H1 (cell line): Measurements from ENCODE around the gene BYSL. TPM values are rescaled to one million over a fixed set of nuclear protein-coding genes. Genes with fewer than 3 reads are reported as not detected.

Source experiments
- CTCF ChIA-PET: fragments of 300-600 bp; sonication (Branson Sonifier 250); formaldehyde crosslinking; loops from one replicate; lab custom pipeline; 2021; ENCODE audit not compliant: partially characterized antibody; lab: Charles Lee
- POLR2A ChIA-PET: fragments of 300-600 bp; sonication (Branson Sonifier 250); formaldehyde crosslinking; loops from one replicate; lab custom pipeline; 2021; ENCODE audit warnings: inconsistent platforms; ENCODE audit not compliant: partially characterized antibody; lab: Charles Lee
- DNase-seq, 2 experiments: peaks; one replicate each; pipeline versions ENCODE4 v3.0.0 to v3.0.0-alpha.2; 2010 to 2022; ENCODE audit warnings: low spot score in 2 of 2, low read depth in 1 of 2, mixed read lengths in 1 of 2
- FAIRE-seq: peaks from 2 replicates; lab custom pipeline; 2011; peaks lifted over from hg19 to GRCh38; lab: Jason Lieb, UNC
- H2AFZ ChIP-seq: 2 replicates; pipeline ENCODE4 v1.8.1; 2012; ENCODE audit warnings: low read length, inconsistent platforms
- H2AK5ac ChIP-seq: 2 replicates; pipeline ENCODE4 v1.6.1; 2013; ENCODE audit warnings: low read depth, low read length
- H2BK120ac ChIP-seq: replicated peaks from 2 replicates; pipeline ENCODE3; 2013; ENCODE audit warnings: low read depth, low read length, inconsistent platforms
- H2BK12ac ChIP-seq: 2 replicates; pipeline ENCODE4 v1.6.1; 2013; ENCODE audit warnings: low read depth, low read length
- H2BK15ac ChIP-seq: 2 replicates; pipeline ENCODE4 v1.6.1; 2013; ENCODE audit warnings: low read length
- H2BK20ac ChIP-seq: 2 replicates; pipeline ENCODE4 v1.6.1; 2013; ENCODE audit warnings: low read length
- H2BK5ac ChIP-seq: 2 replicates; pipeline ENCODE4 v1.6.1; 2013; ENCODE audit warnings: low read depth, low read length
- H3K14ac ChIP-seq: 2 replicates; pipeline ENCODE4 v1.6.1; 2013; ENCODE audit warnings: inconsistent platforms; ENCODE audit not compliant: insufficient read length
- H3K18ac ChIP-seq: 2 replicates; pipeline ENCODE4 v1.6.1; 2013; ENCODE audit warnings: low read length; ENCODE audit errors: extremely low read depth
- H3K23ac ChIP-seq: 2 replicates; pipeline ENCODE4 v1.6.1; 2013; ENCODE audit warnings: inconsistent platforms; ENCODE audit not compliant: insufficient read length
- H3K23me2 ChIP-seq: 2 replicates; pipeline ENCODE4 v1.6.1; 2013; ENCODE audit warnings: low read depth, low read length
- H3K27ac ChIP-seq: 2 replicates; pipeline ENCODE4 v1.6.1; 2011; ENCODE audit warnings: low read depth, low read length, inconsistent platforms
- H3K27me3 ChIP-seq, 4 experiments: replicated peaks in 1 of 4; 1 replicate in 1 of 4; 2 replicates in 3 of 4; pipeline versions ENCODE4 v1.6.1 to v1.8.1; 2011 to 2013; ENCODE audit warnings: low read length in 3 of 4, mild to moderate bottlenecking in 3 of 4, inconsistent platforms in 2 of 4, mixed read lengths in 2 of 4, moderate library complexity in 1 of 4; ENCODE audit not compliant: control insufficient read depth in 3 of 4, insufficient read depth in 3 of 4; ENCODE audit errors: extremely low read depth in 1 of 4
- H3K36me3 ChIP-seq, 4 experiments: 2 replicates each; pipeline versions ENCODE4 v1.6.1 to v1.8.1; 2011 to 2013; ENCODE audit warnings: mild to moderate bottlenecking in 4 of 4, low read length in 3 of 4, moderate library complexity in 2 of 4, control low read depth in 1 of 4, inconsistent platforms in 1 of 4; ENCODE audit not compliant: insufficient read depth in 4 of 4, control insufficient read depth in 2 of 4
- H3K4ac ChIP-seq: replicated peaks from 2 replicates; pipeline ENCODE3; 2013; ENCODE audit warnings: low read length, low read depth, mixed read lengths, inconsistent platforms; ENCODE audit not compliant: insufficient read length
- H3K4me1 ChIP-seq, 4 experiments: replicated peaks in 1 of 4; 1 replicate in 1 of 4; 2 replicates in 3 of 4; pipeline versions ENCODE4 v1.6.1 to v1.8.1; 2011 to 2013; ENCODE audit warnings: low read length in 3 of 4, inconsistent platforms in 2 of 4, mixed read lengths in 1 of 4; ENCODE audit not compliant: insufficient read depth in 4 of 4, control insufficient read depth in 3 of 4
- H3K4me2 ChIP-seq, 2 experiments: 2 replicates each; pipeline versions ENCODE4 v1.6.1 to v1.8.1; 2011 to 2013; ENCODE audit warnings: low read depth in 2 of 2, low read length in 2 of 2, control low read depth in 1 of 2, inconsistent platforms in 1 of 2, mild to moderate bottlenecking in 1 of 2; ENCODE audit not compliant: insufficient read depth in 1 of 2
- H3K4me3 ChIP-seq, 4 experiments: fragments of 200-600, 300-600 bp in 1 of 4; sonication (generic), shearing (Covaris generic), sonication (Bioruptor Twin) in 1 of 4; 2 replicates each; pipeline versions ENCODE4 v1.5.1 to v1.8.1; 2011 to 2016; ENCODE audit warnings: low read length in 4 of 4, low read depth in 3 of 4, control low read depth in 2 of 4, inconsistent platforms in 2 of 4, mild to moderate bottlenecking in 2 of 4, mixed read lengths in 1 of 4, moderate library complexity in 1 of 4; ENCODE audit not compliant: insufficient read depth in 2 of 4; ENCODE audit errors: extremely low read depth in 1 of 4
- H3K56ac ChIP-seq: replicated peaks from 2 replicates; pipeline ENCODE3; 2013; ENCODE audit warnings: low read depth, mild to moderate bottlenecking, mixed read lengths, low read length, inconsistent platforms; ENCODE audit not compliant: insufficient read length
- H3K79me1 ChIP-seq: 2 replicates; pipeline ENCODE4 v1.6.1; 2013; ENCODE audit warnings: low read depth, low read length, control low read depth
- H3K79me2 ChIP-seq, 2 experiments: 2 replicates each; pipeline versions ENCODE4 v1.6.1 to v1.8.1; 2012 to 2013; ENCODE audit warnings: low read length in 2 of 2, mild to moderate bottlenecking in 2 of 2, inconsistent platforms in 1 of 2; ENCODE audit not compliant: insufficient read depth in 2 of 2, control insufficient read depth in 1 of 2
- H3K9ac ChIP-seq, 4 experiments: replicated peaks in 1 of 4; 1 replicate in 1 of 4; 2 replicates in 3 of 4; pipeline versions ENCODE4 v1.6.1 to v1.8.1; 2011 to 2013; ENCODE audit warnings: low read depth in 3 of 4, low read length in 3 of 4, control low read depth in 2 of 4, mild to moderate bottlenecking in 2 of 4, moderate library complexity in 2 of 4, inconsistent platforms in 1 of 4; ENCODE audit errors: extremely low read depth in 1 of 4
- H3K9me3 ChIP-seq, 2 experiments: 2 replicates each; pipeline versions ENCODE4 v1.6.1 to v1.8.1; 2012 to 2013; ENCODE audit warnings: mild to moderate bottlenecking in 2 of 2, moderate library complexity in 2 of 2, control low read depth in 1 of 2, inconsistent platforms in 1 of 2, low read depth in 1 of 2, low read length in 1 of 2, mixed read lengths in 1 of 2; ENCODE audit not compliant: insufficient read depth in 2 of 2
- H4K20me1 ChIP-seq, 2 experiments: replicated peaks in 1 of 2; 2 replicates each; pipeline versions ENCODE3 to v1.8.1; 2011 to 2013; ENCODE audit warnings: inconsistent platforms in 2 of 2, low read length in 2 of 2, mild to moderate bottlenecking in 1 of 2; ENCODE audit not compliant: insufficient read depth in 2 of 2, control insufficient read depth in 1 of 2
- H4K5ac ChIP-seq: 2 replicates; pipeline ENCODE4 v1.6.1; 2013; ENCODE audit warnings: low read length, low read depth, mixed read lengths, inconsistent platforms; ENCODE audit not compliant: insufficient read length
- H4K8ac ChIP-seq: 2 replicates; pipeline ENCODE4 v1.8.0; 2013; ENCODE audit warnings: mild to moderate bottlenecking, moderate library complexity, low read length, inconsistent platforms; ENCODE audit not compliant: insufficient read depth; ENCODE audit errors: extremely low read depth
- H4K91ac ChIP-seq: replicated peaks from 2 replicates; pipeline ENCODE3; 2013; ENCODE audit warnings: low read length, mixed read lengths, inconsistent platforms; ENCODE audit not compliant: insufficient read length
- CTBP2 ChIP-seq: IDR thresholded peaks from 2 replicates; pipeline ENCODE4 v1.7.0; 2011; ENCODE audit warnings: borderline replicate concordance, mild to moderate bottlenecking, moderate library complexity, mixed read lengths, low read length; ENCODE audit not compliant: insufficient read depth, insufficient read length
- RAD21 ChIP-seq, 2 experiments: IDR thresholded peaks in 1 of 2; conservative IDR thresholded peaks in 1 of 2; 2 replicates each; pipeline ENCODE4 v1.6.1; 2011; ENCODE audit warnings: low read depth in 2 of 2, low read length in 2 of 2, improper control_type of control experiment in 1 of 2, inconsistent platforms in 1 of 2, mild to moderate bottlenecking in 1 of 2, moderate library complexity in 1 of 2
- SP4 ChIP-seq: IDR thresholded peaks from 2 replicates; pipeline ENCODE4 v1.6.1; 2012; ENCODE audit warnings: low read length, inconsistent platforms
- WGBS, 2 experiments: shearing (Covaris generic) in 1 of 2; methylation state at CpG; one replicate each; pipeline versions ENCODE4 v1.1.6 to v1.1.7; 2013 to 2015; ENCODE audit warnings: low lambda C conversion rate in 2 of 2, mixed read lengths in 2 of 2, inconsistent platforms in 1 of 2, low coverage in 1 of 2, missing lambda C conversion rate in 1 of 2; ENCODE audit not compliant: insufficient replicate concordance in 2 of 2, insufficient coverage in 1 of 2, insufficient read length in 1 of 2; ENCODE audit errors: extremely low coverage in 1 of 2, missing lambda C conversion rate in 1 of 2; 5-methylcytosine and 5-hydroxymethylcytosine counted together
- polyA plus RNA-seq, 7 experiments: library from polyadenylated mRNA; depleted of rRNA in 3 of 7; stranded (reverse) in 5 of 7; unstranded in 2 of 7; fragments of >200 nt in 5 of 7; fragments of 200-250 nt in 2 of 7; gene quantifications; 1 replicate in 5 of 7; 2 replicates in 1 of 7; 4 replicates in 1 of 7; pipeline versions ENCODE4 v1.2.1 to v1.2.3, GENCODE V29; 2011 to 2013; ENCODE audit warnings: missing spikeins in 2 of 7, mixed read lengths in 2 of 7
- total RNA-seq: library from RNA; stranded (reverse); fragmentation: NEBNext Ultra II Directional; extraction: Animal tissue kit (Norgen Biotek cat#: 25700); gene quantifications from 2 replicates; pipeline ENCODE4 v1.2.1, GENCODE V29; 2021

Gene BYSL
- total and polyA plus RNA-seq, 2 of the 8 experiments (the other 6 are each of a cell fraction or from before 2014, with no cell fraction given) = 37.3 to 49.2 TPM

DNA sequence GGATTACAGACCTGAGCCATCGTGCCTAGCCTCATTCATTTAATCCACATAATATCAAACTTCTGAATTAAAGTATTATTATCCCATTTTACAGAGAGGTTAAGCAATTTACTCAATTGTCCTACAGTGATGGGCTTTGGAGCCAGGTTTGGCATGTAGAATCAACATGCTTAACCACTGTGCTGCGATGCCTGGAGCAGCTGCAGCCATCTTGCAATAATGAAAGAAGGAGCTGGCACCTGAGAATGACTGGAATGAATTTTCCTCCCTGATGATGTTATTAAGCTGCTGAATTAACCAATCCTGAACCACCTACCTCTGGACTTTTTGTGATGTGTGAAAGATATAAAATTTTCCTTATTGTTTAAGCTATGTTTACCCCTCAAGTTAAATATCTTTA lies 33.4 kb downstream of the BYSL start:
- Histone ChIP-seq H3K79me1 (no peaks in the 10 kb centered on the region), H2BK5ac (no peak overlapping the region), H4K8ac (no peak overlapping the region), H4K5ac (no peak overlapping the region), H4K20me1 (no peaks in the 10 kb centered on the region), H3K56ac (no peak overlapping the region), H2BK120ac (no peak overlapping the region), H3K9me3 (no peaks in the 10 kb centered on the region), H2BK12ac (no peak overlapping the region), H3K4me2 (no peak overlapping the region), H3K9ac (no peak overlapping the region), H4K91ac (no peak overlapping the region), H3K36me3 (no peaks in the 10 kb centered on the region), H3K23me2 (no peaks in the 10 kb centered on the region), H2AK5ac (no peak overlapping the region), H3K79me2 (no peaks in the 10 kb centered on the region), H3K4me1 (no peaks in the 10 kb centered on the region), H2BK20ac (no peak overlapping the region), H3K27me3 (no peaks in the 10 kb centered on the region; a peak in 2 of 7 replicates), H3K23ac (no peak overlapping the region), H3K4ac (no peak overlapping the region), H2AFZ (no peak overlapping the region), H2BK15ac (no peak overlapping the region), H3K14ac (no peak overlapping the region), H3K4me3 (no peak overlapping the region), H3K18ac (no peak overlapping the region), H3K27ac (no peak overlapping the region)
- POLR2A ChIA-PET = interaction anchor here (0.8 to 1.1 kb wide), 2 partner anchors 9 to 96 kb away, joined by 3 read pairs; no protein-coding TSS in a partner anchor
- WGBS, 2 experiments = 89% methylated on average over 2 of the region's 2 CpGs; no CpG with 5 or more reads in 1 of the 2 experiments
- CTCF ChIA-PET = interaction anchor here (0.7 kb wide), 1 partner anchor 8 kb away, joined by 3 read pairs; no protein-coding TSS in a partner anchor
- TF ChIP-seq RAD21 (IDR thresholded peaks at IDR 0.05 in 1 of 2, conservative IDR thresholded peaks at IDR 0.05 in 1 of 2; ENCODE audit: low read depth in 2 of 2, low read length in 2 of 2) = no peak
- no peak for TF ChIP-seq CTBP2
- TF ChIP-seq SP4 = no peak
- DNase-seq (no peak), FAIRE-seq (no peak)
